Measurements from ENCODE around the gene RGS7BP. TPM values are rescaled to one million over a fixed set of nuclear protein-coding genes. Genes with fewer than 3 reads are reported as not detected.

RGS7BP gene
- 0.89 TPM in 1 of 2 replicates, not detected in the other for total RNA-seq

GRCh38 chr5:64505769-64506566 is at the start of gene RGS7BP:
Gene RGS7BP, plus strand, starts transcription at chr5:64506015. Its CDS starts 610 bp downstream, at chr5:64506625.

Other genes starting within 250 kb of the RGS7BP start
- gene SHISAL2B, start 184.5 kb downstream of the RGS7BP start, total RNA-seq, result not detected in 2 replicates